K562 (cell line): ENCODE data around the gene UBASH3A. TPM values are rescaled to one million over a fixed set of nuclear protein-coding genes. Genes with fewer than 3 reads are reported as not detected.

Experiments used
- ATAC-seq: fragments of 200-7000 bp; cut with Tn5 transposase; 3 replicates; pipeline ENCODE4 v1.9.1; 2020; ENCODE audit warnings: moderate library complexity
- BruUV-seq: library from RNA; stranded (reverse); fragments of 400-500 nt; replicated peaks from 2 replicates; lab custom pipeline; 2021; lab: Mats Ljungman, UMichigan
- CTCF ChIA-PET: fragments of 300-600 bp; formaldehyde crosslinking; extraction: SDS; loops from one replicate; lab custom pipeline; 2021; ENCODE audit warnings: low intra/inter-chr PET ratio; lab: Yijun Ruan, JAX
- POLR2A ChIA-PET: fragments of 300-600, 350-650 bp; sonication (Branson Sonifier 250); formaldehyde crosslinking; extraction: SDS; loops from one replicate; lab custom pipeline; 2021; ENCODE audit warnings: antibody characterized with exemption, inconsistent platforms; lab: Yijun Ruan, JAX
- DNase-seq, 4 experiments: peaks; one replicate each; pipeline versions ENCODE4 v3.0.0 to v3.0.0-alpha.2; 2011 to 2018; ENCODE audit warnings: low spot score in 3 of 4, mixed read lengths in 3 of 4; ENCODE audit errors: extremely low read depth in 1 of 4
- FAIRE-seq: peaks from 2 replicates; lab custom pipeline; 2011; peaks lifted over from hg19 to GRCh38; lab: Jason Lieb, UNC
- H2AFZ ChIP-seq: 2 replicates; pipeline ENCODE4 v1.6.0; 2011; ENCODE audit warnings: low read depth, low read length, control low read depth, inconsistent platforms
- H3K27ac ChIP-seq: fragments of 200-600 bp; 3 replicates; pipeline ENCODE4 v1.8.0; 2011; ENCODE audit warnings: low read depth, mild to moderate bottlenecking, control low read depth, inconsistent platforms, low read length, moderate library complexity, mixed read lengths; ENCODE audit errors: extremely low read depth
- H3K27me3 ChIP-seq, 2 experiments: fragments of 300-600 bp in 1 of 2; 2 replicates in 1 of 2; 3 replicates in 1 of 2; pipeline versions ENCODE4 v1.6.0 to v1.8.0; 2011; ENCODE audit warnings: inconsistent platforms in 2 of 2, low read length in 2 of 2, mild to moderate bottlenecking in 1 of 2, mixed read lengths in 1 of 2, moderate library complexity in 1 of 2; ENCODE audit not compliant: control insufficient read depth in 2 of 2, insufficient read depth in 2 of 2
- H3K36me3 ChIP-seq: fragments of 300-600 bp; 3 replicates; pipeline ENCODE4 v1.8.0; 2011; ENCODE audit warnings: mild to moderate bottlenecking, low read length, inconsistent platforms; ENCODE audit not compliant: control insufficient read depth, insufficient read depth
- H3K4me1 ChIP-seq, 2 experiments: fragments of 200-600 bp in 1 of 2; replicated peaks in 1 of 2; 2 replicates in 1 of 2; 3 replicates in 1 of 2; pipeline versions ENCODE4 v1.5.1 to v1.8.0; 2011; ENCODE audit warnings: inconsistent platforms in 2 of 2, low read length in 2 of 2, mild to moderate bottlenecking in 1 of 2, mixed read lengths in 1 of 2, moderate library complexity in 1 of 2; ENCODE audit not compliant: control insufficient read depth in 2 of 2, insufficient read depth in 2 of 2
- H3K4me2 ChIP-seq: 2 replicates; pipeline ENCODE4 v1.6.1; 2011; ENCODE audit warnings: low read length, control low read depth, inconsistent platforms, mixed read lengths; ENCODE audit not compliant: insufficient read depth
- H3K4me3 ChIP-seq: fragments of 200-600 bp; sonication (generic), shearing (Covaris generic); 2 replicates; pipeline ENCODE4 v1.5.1; 2016; ENCODE audit warnings: control low read depth, inconsistent platforms
- H3K79me2 ChIP-seq: fragments of 200-600 bp; 3 replicates; pipeline ENCODE4 v1.8.0; 2011; ENCODE audit warnings: low read length, inconsistent platforms; ENCODE audit not compliant: control insufficient read depth, insufficient read depth
- H3K9ac ChIP-seq, 2 experiments: 2 replicates each; pipeline versions ENCODE4 v1.6.0 to v1.6.1; 2011; ENCODE audit warnings: low read depth in 2 of 2, low read length in 2 of 2, control low read depth in 1 of 2, inconsistent platforms in 1 of 2, mild to moderate bottlenecking in 1 of 2, mixed read lengths in 1 of 2; ENCODE audit not compliant: insufficient read depth in 1 of 2
- H3K9me1 ChIP-seq: one replicate; pipeline ENCODE4 v1.6.0; 2011; ENCODE audit warnings: inconsistent platforms, mild to moderate bottlenecking, low read length, moderate library complexity; ENCODE audit not compliant: control insufficient read depth, insufficient read depth
- H3K9me3 ChIP-seq: replicated peaks from 2 replicates; pipeline ENCODE4 v1.5.1; 2011; ENCODE audit warnings: low read depth, low read length, inconsistent platforms; ENCODE audit not compliant: control insufficient read depth, insufficient read depth
- H4K20me1 ChIP-seq: replicated peaks from 2 replicates; pipeline ENCODE4 v1.6.1; 2011; ENCODE audit warnings: low read length, inconsistent platforms, mixed read lengths; ENCODE audit not compliant: control insufficient read depth, insufficient read depth
- L3MBTL2 ChIP-seq: fragments of 450-650 bp; IDR thresholded peaks from 2 replicates; pipeline ENCODE4 v1.6.1; 2016; ENCODE audit warnings: mild to moderate bottlenecking, moderate library complexity
- TFE3 ChIP-seq: fragments of 450-650 bp; formaldehyde crosslinking; IDR thresholded peaks from 2 replicates; pipeline ENCODE4 v1.4.0; 2020; ENCODE audit warnings: mild to moderate bottlenecking, mixed read lengths
- ZNF398 ChIP-seq: fragments of 250-450 bp; sonication (Bioruptor Pico); IDR thresholded peaks from 2 replicates; pipeline ENCODE4 v1.8.0; 2021; ENCODE audit warnings: moderate library complexity, mild to moderate bottlenecking, inconsistent platforms
- ZNF785 ChIP-seq: fragments of 250-450 bp; sonication (Bioruptor Pico); IDR thresholded peaks from 2 replicates; pipeline ENCODE4 v1.4.0; 2020; ENCODE audit warnings: mild to moderate bottlenecking
- WGBS: fragments of 100-300 bp; shearing (Covaris generic); methylation state at CpG from one replicate; pipeline ENCODE4 v1.1.6; 2016; ENCODE audit warnings: low coverage, mixed read lengths; ENCODE audit not compliant: insufficient coverage; ENCODE audit errors: missing lambda C conversion rate; 5-methylcytosine and 5-hydroxymethylcytosine counted together
- in situ Hi-C: fragments of 300-500 bp; cut with MboI; formaldehyde crosslinking; loops from 4 replicates; pipeline ENCODE4 v1.15.0; 2018; ENCODE audit warnings: inconsistent platforms, mixed read lengths
- intact Hi-C: fragments of 100-400 bp; cut with micrococcal nuclease; formaldehyde crosslinking; loops from 2 replicates; pipeline ENCODE4 v1.14.2; 2022
- polyA plus RNA-seq, 8 experiments: library from polyadenylated mRNA; depleted of rRNA in 4 of 8; stranded (reverse) in 5 of 8; unstranded in 3 of 8; fragments of >200 nt; fragmentation: Nextera tagmentation in 2 of 8; fragmentation: Illumina TruSeq in 1 of 8; extraction: Ambion mirVana in 2 of 8; extraction: Trizol in 1 of 8; gene quantifications; 2 replicates each; pipeline versions ENCODE4 v1.2.1 to v1.2.3, GENCODE V29; 2011 to 2014; ENCODE audit warnings: inconsistent platforms in 1 of 8, missing spikeins in 1 of 8
- total RNA-seq, 7 experiments: library from RNA; depleted of rRNA in 6 of 7; stranded (reverse); fragments of >200 nt in 6 of 7; fragmentation: Illumina TruSeq in 2 of 7; extraction: Trizol in 2 of 7; gene quantifications; 2 replicates each; pipeline versions ENCODE4 v1.2.1 to v1.2.3, GENCODE V29; 2011 to 2021; ENCODE audit warnings: low replicate concordance in 1 of 7

Gene UBASH3A
- total and polyA plus RNA-seq, 9 of the 15 experiments (the other 6 are each of a cell fraction or from before 2014, with no cell fraction given), result 0.23 to 1.8 (median 1.1) TPM

GRCh38 chr21:42429021-42429420 is 25.3 kb downstream of the UBASH3A start:
- Histone ChIP-seq H3K27ac (no peak overlapping the region), H3K4me1 (peaks cover 8 to 21% of the 10 kb centered on the region in 2 experiments; a peak in 4 of 5 replicates), H3K9ac (no peak overlapping the region), H3K9me3 (no peaks in the 10 kb centered on the region), H4K20me1 (no peaks in the 10 kb centered on the region; the same call in 1 of the 2 replicates), H3K36me3 (no peaks in the 10 kb centered on the region), H3K9me1 (no peaks in the 10 kb centered on the region), H3K27me3 (peaks cover 3 to 15% of the 10 kb centered on the region in 2 experiments; a peak in 2 of 5 replicates), H2AFZ (no peak overlapping the region), H3K79me2 (no peaks in the 10 kb centered on the region), H3K4me2 (no peak overlapping the region), H3K4me3 (no peak overlapping the region)
- TF ChIP-seq ZNF785 (CRISPR knock-in tag) (no peak), ZNF398 (CRISPR knock-in tag) (no peak), TFE3 (no peak), L3MBTL2 (no peak)
- intact Hi-C loops (no loop called here), in situ Hi-C loops (no loop called here)
- no peak for ATAC-seq
- ChIA-PET CTCF (interaction anchor here (0.5 kb wide), 1 partner anchor 25 kb away, joined by 4 read pairs; the partner anchor contains the start of gene UBASH3A), POLR2A (no interaction called here)
- WGBS, result 29% methylated on average over 1 of the region's 1 CpG
- BruUV-seq, result no TSS peak
- no peak for DNase-seq
- no peak for FAIRE-seq
